ENCODE data around the gene SORL1.

Gene SORL1

DNA sequence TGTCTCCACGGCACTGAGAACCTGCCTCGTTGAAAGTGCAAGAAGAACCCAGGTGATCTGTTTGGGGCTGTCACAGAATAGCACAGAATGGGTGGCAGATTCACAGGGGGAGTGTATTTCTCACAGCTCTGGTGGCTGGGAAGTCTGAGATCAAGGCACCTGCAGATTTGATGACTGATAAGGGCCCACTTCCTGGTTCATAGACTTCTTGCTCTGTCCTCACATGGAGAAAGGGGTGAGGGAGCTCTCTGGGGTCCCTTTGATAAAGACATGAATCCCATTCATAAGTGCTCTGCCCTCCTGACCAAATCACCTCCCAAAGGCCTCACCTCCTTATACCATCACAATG is 199.1 kb downstream of the SORL1 start:
- in situ Hi-C loops (cut with HindIII; ENCODE audit: low sequenced_read_pairs), result no loop called here

DNA sequence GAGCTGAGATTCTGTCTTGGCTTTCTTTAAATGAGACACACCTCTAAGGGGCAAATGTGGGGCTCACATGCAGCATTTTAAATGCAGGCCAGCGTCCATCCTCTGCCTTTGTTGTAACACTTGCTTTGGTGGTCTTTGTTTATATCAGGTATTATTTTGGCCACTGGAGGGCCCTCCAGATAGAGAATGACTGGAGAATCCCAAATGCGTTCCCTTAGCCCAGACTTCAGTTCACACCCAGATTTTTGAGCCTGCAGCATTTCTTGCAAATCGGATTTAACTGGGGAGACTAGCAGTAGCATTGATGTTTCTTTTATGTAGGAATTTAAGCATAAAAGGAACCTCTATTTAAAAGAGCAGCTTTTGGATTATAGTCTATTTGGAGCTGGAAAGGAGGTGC is 200.9 kb downstream of the SORL1 start:
- in situ Hi-C loops (cut with HindIII; ENCODE audit: low sequenced_read_pairs), result no loop called here

DNA sequence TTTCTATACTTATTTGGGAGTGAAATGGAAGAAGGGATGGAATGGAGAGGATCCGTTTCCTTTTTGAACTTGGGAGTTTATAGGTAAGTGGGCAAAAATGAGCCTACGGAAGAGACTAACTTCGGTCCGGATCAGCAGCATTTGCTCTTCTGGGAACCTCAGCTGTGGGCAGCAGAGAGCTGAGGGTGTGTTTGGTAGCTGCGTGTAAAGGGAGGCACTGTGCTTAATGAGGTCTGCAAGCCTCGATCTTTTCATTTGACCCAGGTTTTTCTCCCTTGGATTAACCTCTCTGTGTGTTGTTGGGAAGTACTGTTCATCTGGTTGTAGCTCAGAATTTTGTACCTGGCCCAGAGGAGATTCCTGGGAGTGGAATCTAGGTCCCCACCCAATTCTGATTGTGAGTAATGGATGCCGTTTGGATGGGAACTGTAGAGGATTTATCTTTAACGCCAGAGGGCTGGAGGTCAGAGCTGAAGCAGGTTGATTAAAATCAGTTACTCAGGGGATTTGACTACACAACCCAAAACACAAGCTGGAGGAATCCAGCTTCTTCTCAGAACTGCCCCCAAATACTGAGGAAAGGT is 202.2 kb downstream of the SORL1 start:
- in situ Hi-C loops (cut with HindIII; ENCODE audit: low sequenced_read_pairs), result no loop called here

DNA sequence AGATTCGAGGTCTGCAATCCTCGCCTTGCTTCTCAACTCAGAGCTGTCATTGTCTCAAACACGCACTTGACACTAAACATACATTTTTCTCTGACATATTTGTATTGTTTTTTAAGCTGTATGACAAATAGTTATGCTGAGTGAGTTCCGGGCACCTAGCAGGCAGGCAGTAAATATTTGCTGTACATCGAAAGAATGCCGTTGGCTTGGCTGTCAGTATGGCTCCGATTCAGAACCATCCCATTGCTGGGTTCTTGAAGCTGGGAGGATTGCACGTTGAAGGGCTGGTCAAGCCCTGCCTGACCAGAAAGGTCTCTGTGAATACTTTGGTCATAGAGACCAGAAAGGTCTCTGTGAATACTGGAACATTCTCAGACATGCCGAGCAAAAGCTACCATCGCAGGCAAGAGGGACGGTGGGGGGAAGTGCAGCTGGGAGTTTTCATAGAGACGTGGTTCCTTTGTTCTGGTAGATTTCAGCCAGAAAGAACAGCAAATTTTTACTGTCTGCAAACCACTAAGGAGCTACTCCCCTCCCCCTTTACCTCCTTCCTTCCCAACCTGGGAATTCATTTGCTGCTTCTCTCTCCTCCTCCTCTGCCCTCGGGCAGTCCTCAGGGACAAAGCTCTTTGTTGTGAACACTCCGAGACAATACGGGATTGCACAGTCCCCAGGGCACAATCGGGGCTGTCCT is 202.9 kb downstream of the SORL1 start:
- in situ Hi-C loops (cut with HindIII; ENCODE audit: low sequenced_read_pairs), result no loop called here

DNA sequence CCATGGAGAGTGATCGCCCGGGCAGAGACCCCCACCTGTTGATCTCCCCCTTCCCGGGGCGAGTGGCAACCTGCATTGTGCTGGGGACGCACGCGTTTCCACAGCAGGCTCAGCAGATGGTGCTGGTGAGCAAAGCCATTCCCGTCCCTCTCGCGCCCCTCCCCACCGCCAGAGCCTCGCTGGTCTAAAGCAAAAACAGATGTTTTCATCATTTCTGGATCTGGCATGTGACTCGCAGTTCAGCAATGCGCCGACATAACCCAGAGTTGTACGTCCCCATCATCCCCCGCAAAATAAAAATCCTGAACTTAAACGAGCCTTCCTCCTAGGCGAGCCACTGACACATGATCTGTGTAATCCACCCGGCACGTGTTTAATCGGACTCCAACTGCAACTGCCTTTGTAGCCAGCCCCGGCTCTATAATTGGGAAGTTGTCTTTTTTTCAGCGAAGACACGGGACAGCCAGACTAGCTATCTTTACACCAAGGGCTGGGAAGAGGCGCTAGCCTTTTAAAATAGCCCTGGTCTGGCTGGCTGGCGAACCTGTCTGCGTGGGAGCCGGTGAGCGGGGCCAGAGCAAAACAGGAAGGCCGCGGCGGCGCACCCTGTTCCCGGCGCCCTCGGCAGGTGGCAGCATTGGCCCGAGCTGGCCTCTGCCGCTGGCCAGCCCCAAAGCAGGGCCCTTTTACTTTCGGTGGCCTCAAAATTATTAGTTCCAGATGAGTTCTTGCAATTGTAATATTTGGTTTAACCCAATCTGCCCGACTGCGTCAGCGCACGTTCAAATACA is 203.6 kb downstream of the SORL1 start:
- in situ Hi-C loops (cut with HindIII; ENCODE audit: low sequenced_read_pairs), result no loop called here

DNA sequence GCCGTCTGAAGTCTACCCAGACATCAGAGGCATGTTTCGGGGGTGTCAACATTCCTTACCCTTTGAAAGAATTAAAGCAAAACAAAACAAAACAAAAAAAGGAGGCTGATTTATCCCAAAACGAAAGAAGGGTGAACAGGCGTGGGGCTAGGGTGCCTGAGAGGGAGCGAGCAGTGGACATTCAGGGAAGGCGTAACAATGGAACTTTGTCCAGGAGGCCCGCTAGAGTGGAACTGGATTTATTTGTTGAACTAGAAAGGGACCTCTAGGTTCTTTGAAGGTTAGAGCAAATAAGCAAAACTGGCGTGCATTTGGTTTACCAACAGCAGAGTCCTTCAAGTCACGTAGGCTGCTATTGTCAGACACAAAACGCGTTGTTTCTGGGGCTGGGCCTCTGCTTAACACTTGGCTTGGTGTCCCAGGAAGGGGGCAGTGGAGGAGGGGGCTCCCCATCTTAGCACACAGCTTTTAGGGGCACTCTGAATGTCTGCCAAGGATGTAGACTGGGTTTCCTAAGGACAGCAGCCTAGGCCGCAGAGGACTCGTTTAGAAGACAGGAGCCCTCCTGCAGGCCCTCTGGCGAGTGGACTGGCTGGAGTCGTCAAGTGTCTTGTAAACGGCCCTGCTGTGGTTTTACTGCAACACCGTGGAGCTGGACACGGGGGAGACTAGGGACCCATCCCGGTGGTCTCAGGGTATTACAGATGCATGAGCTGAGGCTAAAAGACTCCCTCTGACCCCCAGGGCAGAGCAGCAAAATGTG is 204.4 kb downstream of the SORL1 start:
- in situ Hi-C loops (cut with HindIII; ENCODE audit: low sequenced_read_pairs), result no loop called here

DNA sequence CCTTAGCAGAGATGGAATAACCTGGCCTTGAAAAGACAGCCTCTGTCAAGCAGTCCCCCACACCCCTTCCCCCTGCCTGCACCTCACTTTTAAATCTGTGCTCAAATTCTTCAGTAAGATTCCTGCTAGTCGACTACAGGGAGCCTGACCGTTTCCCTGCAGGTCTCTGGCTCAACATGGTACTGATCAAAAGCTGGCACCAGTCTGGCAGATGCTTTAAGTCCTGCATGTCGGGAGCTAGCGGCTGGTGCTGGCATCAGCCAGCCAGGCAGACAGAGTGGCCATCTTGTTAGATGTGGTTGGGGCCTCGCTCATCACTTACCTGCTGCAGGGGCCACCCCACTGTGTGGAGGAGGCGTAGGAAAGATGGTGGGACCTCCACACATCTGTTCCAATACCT is 205.0 kb downstream of the SORL1 start:
- in situ Hi-C loops (cut with HindIII; ENCODE audit: low sequenced_read_pairs), result no loop called here

DNA sequence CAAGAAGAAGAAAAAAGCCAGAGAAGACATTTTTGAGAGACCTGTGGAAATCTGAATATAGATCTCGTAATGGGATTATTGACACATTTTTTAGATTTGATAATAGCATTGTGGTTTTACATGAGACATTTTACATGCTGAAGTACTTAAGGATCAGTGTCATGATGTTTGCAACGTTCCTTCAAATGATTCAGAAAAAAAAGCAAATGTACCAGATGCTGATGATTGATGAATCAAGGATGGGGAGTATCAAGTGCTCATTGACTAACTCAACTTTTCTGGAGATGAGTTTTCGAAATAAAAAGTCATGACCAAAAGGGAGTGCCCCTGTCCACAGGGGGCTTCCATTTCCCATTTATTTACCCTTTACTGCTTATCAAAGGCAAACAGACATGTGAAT is 207.7 kb downstream of the SORL1 start:
- in situ Hi-C loops (cut with HindIII; ENCODE audit: low sequenced_read_pairs), result no loop called here

DNA sequence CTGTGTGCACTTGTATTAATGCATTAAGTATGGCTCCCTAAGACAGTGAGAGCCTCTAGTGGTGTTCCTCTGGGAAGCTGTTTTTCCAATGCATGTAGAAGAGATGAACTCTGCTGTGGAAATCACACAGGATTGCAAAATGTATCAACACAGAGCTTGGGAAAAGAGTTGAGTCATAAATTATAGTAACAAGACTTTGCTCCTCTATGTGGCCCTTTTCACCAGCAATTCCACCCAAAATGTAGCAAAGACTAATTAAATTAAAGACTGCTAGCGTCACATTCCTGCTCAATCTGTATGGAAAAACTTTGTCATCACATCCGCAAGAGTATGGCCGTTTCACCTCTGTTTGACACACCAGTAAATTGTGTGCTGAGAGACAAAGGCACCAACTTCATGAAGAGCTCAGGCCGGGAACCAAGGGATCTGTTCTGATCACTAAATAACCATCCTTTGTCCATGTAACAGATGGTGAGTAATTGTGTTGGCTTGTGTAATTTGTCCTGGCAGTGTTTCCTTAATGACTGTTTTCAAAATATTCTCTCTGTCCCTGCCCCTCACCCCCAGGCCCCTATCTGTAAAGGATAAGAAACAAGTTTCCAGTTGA is 209.9 kb downstream of the SORL1 start:
- in situ Hi-C loops (cut with HindIII; ENCODE audit: low sequenced_read_pairs), result no loop called here

DNA sequence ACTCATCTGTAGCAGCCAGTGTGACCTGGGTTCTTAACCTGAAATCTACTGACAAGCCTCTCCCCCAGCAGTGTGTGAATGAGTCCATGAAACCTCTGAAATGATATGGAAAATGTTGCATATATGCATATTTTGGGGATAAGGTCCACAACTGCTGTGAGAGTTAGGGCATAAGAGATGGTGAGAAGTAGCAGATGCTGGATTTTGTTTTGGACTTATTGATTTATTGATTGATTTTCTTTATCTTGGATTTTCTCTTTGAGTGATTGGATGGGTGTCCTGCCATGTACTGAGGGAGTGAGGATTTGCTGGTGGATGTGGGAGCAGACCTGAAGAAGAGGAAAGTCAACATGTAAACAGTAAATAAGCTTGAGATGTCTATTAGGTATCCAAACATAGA is 212.0 kb downstream of the SORL1 start:
- in situ Hi-C loops (cut with HindIII; ENCODE audit: low sequenced_read_pairs), result no loop called here

DNA sequence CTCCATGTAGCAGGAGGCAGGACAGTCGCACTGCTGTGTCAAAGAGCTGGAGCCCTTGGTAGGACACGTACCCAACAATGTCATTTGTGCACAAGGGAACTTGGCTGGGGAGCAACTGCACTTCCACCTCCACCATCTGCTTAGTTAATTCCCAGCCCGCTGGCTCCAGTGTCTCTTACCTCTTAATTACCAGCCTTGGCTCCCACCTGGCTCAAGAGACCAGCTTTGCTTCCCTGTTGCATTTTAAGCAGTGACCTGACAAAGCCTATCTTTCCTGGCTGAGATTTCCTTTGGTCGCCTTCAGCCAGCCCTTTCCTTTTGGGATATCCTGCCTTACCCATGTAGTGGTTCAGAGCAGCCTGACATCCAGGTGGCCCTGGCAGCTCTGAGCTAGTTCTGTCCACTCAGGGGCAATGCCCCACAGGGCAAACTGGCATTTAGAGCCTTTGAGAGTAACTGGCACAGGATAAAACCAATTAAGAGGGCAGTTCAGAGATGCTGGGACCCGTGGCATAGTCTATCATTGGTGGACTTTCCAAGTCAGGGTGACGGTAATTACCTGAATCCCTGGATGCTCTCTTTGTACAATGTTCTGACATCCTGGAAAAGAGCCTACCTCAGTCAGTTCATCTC is 213.2 kb downstream of the SORL1 start:
- in situ Hi-C loops (cut with HindIII; ENCODE audit: low sequenced_read_pairs), result loop anchor here (5.0 kb wide), 1 partner anchor 212 kb away; no protein-coding TSS in a partner anchor

DNA sequence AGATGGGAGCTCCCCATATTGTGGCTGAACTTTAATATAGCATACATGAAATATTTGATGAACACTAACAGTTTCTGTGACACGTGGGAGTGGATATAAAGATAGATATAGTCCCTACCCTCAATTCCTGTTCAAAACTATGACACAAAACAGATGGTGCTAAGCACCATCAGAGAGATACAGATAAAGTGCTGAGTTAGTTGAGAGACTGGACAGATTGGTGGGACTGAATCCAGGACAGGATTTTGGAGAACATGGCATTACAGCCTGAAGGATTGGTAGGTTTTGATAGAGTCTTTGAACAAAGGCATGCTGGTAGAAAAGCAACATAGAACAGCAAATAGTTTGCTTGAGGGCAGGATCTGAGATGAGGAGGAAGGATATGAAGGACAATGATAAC is 215.7 kb downstream of the SORL1 start:
- in situ Hi-C loops (cut with HindIII; ENCODE audit: low sequenced_read_pairs), result loop anchor here (5.0 kb wide), 1 partner anchor 209 kb away; no protein-coding TSS in a partner anchor

DNA sequence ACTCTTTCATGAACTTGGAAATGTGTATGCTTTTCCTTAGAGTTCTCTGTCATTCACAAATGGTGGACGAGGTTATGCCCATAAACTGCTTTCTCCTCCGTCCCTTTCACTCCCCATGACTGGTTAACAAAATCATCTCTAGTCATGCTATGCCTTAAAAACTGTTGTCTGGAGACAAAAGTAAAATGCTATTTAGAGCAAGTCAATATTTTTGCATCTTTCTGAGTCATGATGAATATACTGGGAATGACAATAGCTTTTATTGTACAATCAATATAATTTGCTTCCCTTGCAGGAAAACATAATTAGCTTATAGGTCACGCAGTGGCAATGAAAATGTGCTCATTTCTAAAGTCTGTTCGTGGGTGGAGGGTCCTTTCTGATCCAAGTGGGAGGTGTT is 217.3 kb downstream of the SORL1 start:
- in situ Hi-C loops (cut with HindIII; ENCODE audit: low sequenced_read_pairs), result loop anchor here (5.0 kb wide), 1 partner anchor 208 kb away; no protein-coding TSS in a partner anchor

DNA sequence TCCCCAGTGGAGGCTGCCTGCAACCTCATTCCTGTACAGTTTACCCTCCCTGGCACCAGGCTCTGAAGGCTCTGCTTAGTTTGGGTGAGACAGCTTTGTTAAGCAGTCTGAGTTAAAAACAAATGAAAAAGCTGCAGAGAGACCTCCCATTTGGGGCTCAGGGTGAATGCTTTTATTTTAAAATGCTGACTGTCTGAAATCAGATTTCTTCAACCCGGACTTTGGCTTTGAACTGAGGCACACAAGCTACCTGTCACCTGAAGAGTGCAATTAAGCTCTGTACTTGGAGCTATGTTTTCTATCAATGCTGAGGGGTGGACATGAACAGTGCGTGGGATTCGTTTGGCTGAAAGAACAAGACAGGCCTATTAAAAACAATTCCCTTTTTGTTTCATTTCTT is 218.2 kb downstream of the SORL1 start:
- in situ Hi-C loops (cut with HindIII; ENCODE audit: low sequenced_read_pairs), result no loop called here

DNA sequence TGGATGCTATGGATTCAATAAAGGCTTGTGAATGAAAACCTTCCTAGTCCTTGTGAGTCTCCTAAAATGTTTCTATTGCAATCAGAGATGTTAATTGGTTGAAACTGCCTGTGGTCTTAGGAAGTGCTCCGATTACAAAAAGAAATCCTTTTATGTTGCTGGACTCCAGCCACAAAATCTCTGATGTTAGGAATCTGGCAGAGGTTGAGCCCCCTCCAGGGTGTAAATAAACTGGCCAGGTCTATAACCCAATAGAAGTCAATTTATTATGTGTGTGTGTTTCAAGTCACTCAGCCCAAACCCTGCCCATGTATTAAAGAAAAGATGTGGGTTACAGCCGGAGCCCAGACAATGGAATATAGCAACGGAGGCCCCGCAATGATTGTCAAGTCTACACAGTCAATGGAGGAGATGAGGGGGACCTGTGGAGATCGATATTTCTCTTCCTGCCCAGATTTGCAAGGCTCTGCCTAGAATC is 218.7 kb downstream of the SORL1 start:
- in situ Hi-C loops (cut with HindIII; ENCODE audit: low sequenced_read_pairs), result no loop called here

DNA sequence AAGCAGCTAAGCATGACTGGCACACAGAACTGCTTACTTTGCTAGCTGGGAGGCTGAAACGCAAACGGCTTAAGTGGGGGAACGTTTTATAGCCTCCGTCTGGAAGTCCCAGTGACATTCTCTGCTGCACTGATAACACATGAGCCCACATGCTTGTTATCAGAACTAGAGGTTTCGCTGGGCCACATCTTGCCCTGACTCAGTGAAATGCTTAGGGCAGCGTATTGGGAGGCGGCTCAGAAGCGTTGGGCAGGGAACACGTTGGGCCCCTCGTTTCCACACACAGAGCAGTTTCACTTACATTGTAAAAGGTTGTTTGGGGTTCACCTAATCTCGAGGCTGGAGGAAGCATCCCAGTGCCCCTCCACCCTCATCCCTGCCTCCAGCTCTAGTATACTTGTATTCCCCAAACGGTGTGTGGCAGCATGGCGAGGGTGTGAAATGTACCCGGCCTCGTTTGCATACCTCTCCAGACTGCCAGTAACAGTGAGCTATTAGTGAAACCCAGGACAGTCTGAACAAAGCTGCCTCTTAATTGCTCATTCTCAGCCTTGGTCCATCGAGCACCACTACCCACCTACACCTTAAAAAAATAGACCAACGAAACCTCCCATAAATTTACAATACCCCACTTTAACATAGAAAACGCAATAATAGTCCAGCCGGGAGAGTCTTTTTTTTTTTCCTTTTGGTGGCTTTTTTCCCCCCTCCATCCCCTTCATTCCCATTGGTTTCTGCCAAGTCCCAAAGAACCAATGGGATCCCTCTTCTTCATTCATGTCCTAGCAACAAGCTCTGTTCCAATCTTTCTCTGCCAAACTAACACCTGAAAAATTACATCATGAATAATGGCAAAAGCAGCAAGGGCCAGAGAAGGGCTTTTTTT is 219.4 kb downstream of the SORL1 start:
- in situ Hi-C loops (cut with HindIII; ENCODE audit: low sequenced_read_pairs), result no loop called here

DNA sequence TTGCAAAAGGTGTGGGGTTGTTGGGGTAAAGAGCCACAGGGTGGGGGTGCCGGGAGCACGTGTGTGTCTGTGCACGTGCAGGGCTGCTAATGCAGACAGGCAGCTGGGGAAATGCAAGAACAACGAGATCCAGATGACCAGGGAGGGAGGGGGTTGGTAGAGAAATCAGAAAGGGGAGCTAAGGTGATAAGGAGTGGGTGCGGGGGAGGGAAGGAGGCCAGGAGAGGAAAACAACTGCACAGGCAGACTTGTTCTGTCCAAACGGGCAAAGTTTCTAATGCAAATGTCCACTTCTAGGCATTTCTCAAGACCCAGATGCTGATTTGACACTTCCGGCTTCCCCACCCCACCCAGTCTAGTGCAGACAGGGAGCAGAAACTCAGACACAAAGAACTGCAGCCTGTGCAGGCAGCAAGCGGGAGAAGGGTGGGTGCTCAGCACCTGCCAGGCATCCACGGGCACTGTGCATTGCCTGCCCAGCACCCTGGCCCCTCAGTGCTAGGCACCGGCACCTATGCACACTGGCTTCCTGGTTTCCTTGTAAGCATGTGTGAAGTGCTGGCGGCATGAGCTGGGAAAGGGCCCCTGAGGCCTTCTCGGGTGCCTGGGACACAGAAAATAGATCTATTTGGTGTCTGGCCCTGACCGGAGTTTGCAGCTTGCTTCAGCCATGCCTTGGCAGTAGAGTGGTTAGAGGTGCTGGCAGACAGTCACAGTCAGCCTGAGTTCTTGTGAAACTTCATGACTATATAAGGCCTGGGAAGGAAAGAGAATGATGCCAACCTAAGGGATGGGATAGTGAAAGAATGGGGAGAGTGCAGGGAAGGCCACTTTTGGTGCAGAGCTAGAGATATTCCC is 220.7 kb downstream of the SORL1 start:
- in situ Hi-C loops (cut with HindIII; ENCODE audit: low sequenced_read_pairs), result no loop called here

DNA sequence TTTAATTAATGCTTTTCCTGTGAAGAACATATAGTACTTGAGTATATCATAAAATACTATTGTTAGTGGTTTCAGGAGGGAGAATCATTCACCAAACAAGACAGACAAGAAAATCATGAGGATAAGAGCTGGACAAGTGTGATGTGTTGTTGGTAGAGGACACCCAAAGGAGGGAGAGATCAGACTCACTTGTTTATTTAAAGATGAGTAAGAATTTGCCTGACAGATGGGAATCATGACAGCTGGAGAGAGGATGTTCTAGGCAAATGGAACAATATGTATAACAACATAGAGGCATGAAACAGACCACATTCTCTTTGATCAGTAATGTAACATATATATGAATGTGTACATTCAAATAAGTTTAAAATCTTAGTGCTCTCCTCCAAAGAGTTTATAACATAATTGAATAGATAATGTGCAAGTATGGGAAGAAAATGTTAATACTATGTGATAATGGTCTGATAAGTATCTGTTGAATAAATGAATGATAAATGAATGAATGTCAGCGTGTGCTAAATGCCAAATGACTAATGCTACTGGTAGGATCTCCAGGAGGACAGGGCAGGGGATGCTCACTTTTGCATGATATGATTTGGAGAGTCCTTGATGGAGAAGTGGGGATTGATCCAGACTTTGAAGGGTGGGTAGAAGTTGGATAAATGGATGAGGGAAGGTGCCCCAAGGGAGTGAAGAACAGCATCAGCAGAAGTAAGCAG is 229.6 kb downstream of the SORL1 start:
- in situ Hi-C loops (cut with HindIII; ENCODE audit: low sequenced_read_pairs), result no loop called here
